Right renal cortex interstitium (tissue), 3 donors: ENCODE measurements around the gene MRPS15. TPM values are rescaled to one million over a fixed set of nuclear protein-coding genes. Genes with fewer than 3 reads are reported as not detected.
"Not testable (repeated sequence)": the region's sequence is repeated elsewhere in the genome, so short reads cannot be mapped to it uniquely, and the experiment has no call there.

Experiments used
- DNase-seq, 3 donors: peaks; one replicate each; pipeline ENCODE4 v3.0.0-alpha.2; 2013; ENCODE audit warnings: low read depth in 3 of 3, low spot score in 2 of 3
- polyA plus RNA-seq, 3 donors: library from polyadenylated mRNA; unstranded; fragments of 120-200 nt; gene quantifications; one replicate each; pipeline ENCODE4 v1.2.1, GENCODE V29; 2013; ENCODE audit not compliant: insufficient read length in 3 of 3

MRPS15 gene
- polyA plus RNA-seq, 3 donors = 69.8 to 74.7 (median 70.3) TPM

GRCh38 chr1:36486093-36486438 lies 21.9 kb upstream of the MRPS15 start:
- DNase-seq = no peak

- no peak for DNase-seq
Observed at GRCh38 chr1:36484099-36484498, 19.9 kb upstream of the MRPS15 start.

- no peak for DNase-seq
Observed at GRCh38 chr1:36482724-36483388, 18.7 kb upstream of the MRPS15 start, which contains the start of gene CSF3R. TSS of gene CSF3R (minus strand) at chr1:36482913. CDS start at chr1:36479496, 3,417 bp downstream.

GRCh38 chr1:36481771-36482723 lies 17.9 kb upstream of the MRPS15 start:
- no peak for DNase-seq

- DNase-seq = no peak
Observed at GRCh38 chr1:36481091-36481490, 16.9 kb upstream of the MRPS15 start.

- DNase-seq = no peak
Observed at GRCh38 chr1:36480161-36480560, 16.0 kb upstream of the MRPS15 start.

- no peak for DNase-seq
Observed at GRCh38 chr1:36479505-36480051, 15.4 kb upstream of the MRPS15 start.

- DNase-seq = not testable (repeated sequence)
Observed at GRCh38 chr1:36477615-36478014, 13.4 kb upstream of the MRPS15 start.

GRCh38 chr1:36476945-36477344 lies 12.8 kb upstream of the MRPS15 start:
- DNase-seq = no peak

- no peak for DNase-seq
Observed at GRCh38 chr1:36475910-36476604, 11.9 kb upstream of the MRPS15 start.

- DNase-seq = no peak
Observed at GRCh38 chr1:36475341-36475740, 11.2 kb upstream of the MRPS15 start.

GRCh38 chr1:36472656-36473055 lies 8.5 kb upstream of the MRPS15 start:
- DNase-seq = no peak

- no peak for DNase-seq
Observed at GRCh38 chr1:36471830-36472641, 7.9 kb upstream of the MRPS15 start.

GRCh38 chr1:36469163-36469562 lies 5.0 kb upstream of the MRPS15 start:
- DNase-seq = no peak

GRCh38 chr1:36467700-36468455 lies 3.7 kb upstream of the MRPS15 start:
- DNase-seq = no peak

- DNase-seq = no peak
Observed at GRCh38 chr1:36467027-36467410, 2.8 kb upstream of the MRPS15 start.

GRCh38 chr1:36466370-36467026 lies 2.3 kb upstream of the MRPS15 start:
- DNase-seq = no peak

GRCh38 chr1:36465731-36466369 lies 1.7 kb upstream of the MRPS15 start:
- DNase-seq = no peak
